COLO829 (cell line): Measurements from ENCODE around the gene JAZF1.
"Not testable (repeated sequence)": the region's sequence is repeated elsewhere in the genome, so short reads cannot be mapped to it uniquely, and the experiment has no call there.

ENCODE experiments used
- DNase-seq: peaks from one replicate; pipeline ENCODE4 v3.0.0; 2012; ENCODE audit warnings: low spot score

JAZF1 gene

GRCh38 chr7:27872356-27873275 lies 308.0 kb downstream of the JAZF1 start:
- no peak for DNase-seq

GRCh38 chr7:27871866-27872265 lies 308.7 kb downstream of the JAZF1 start:
- no peak for DNase-seq

- DNase-seq: no peak
These were observed 309.5 kb downstream of the JAZF1 start for GRCh38 chr7:27871086-27871485.

GRCh38 chr7:27870595-27870994 lies 310.0 kb downstream of the JAZF1 start:
- no peak for DNase-seq

GRCh38 chr7:27869056-27869455 lies 311.5 kb downstream of the JAZF1 start:
- no peak for DNase-seq

GRCh38 chr7:27868131-27868550 lies 312.5 kb downstream of the JAZF1 start:
- DNase-seq: no peak

- DNase-seq: no peak
These were observed 313.5 kb downstream of the JAZF1 start for GRCh38 chr7:27866828-27867672.

- no peak for DNase-seq
These were observed 314.3 kb downstream of the JAZF1 start for GRCh38 chr7:27866256-27866655.

GRCh38 chr7:27863880-27864279 lies 316.7 kb downstream of the JAZF1 start:
- no peak for DNase-seq

GRCh38 chr7:27861747-27862146 lies 318.8 kb downstream of the JAZF1 start:
- DNase-seq: no peak

- DNase-seq: no peak
These were observed 319.8 kb downstream of the JAZF1 start for GRCh38 chr7:27860800-27861199.

- DNase-seq: not testable (repeated sequence)
These were observed 323.7 kb downstream of the JAZF1 start for GRCh38 chr7:27856703-27857485.

GRCh38 chr7:27850531-27850930 lies 330.1 kb downstream of the JAZF1 start:
- DNase-seq: no peak

- no peak for DNase-seq
These were observed 334.2 kb downstream of the JAZF1 start for GRCh38 chr7:27846388-27846787.

- no peak for DNase-seq
These were observed 336.9 kb downstream of the JAZF1 start for GRCh38 chr7:27843584-27844305.

GRCh38 chr7:27842851-27843250 lies 337.7 kb downstream of the JAZF1 start:
- DNase-seq: no peak

- no peak for DNase-seq
These were observed 338.4 kb downstream of the JAZF1 start for GRCh38 chr7:27842094-27842692.

- DNase-seq: no peak
These were observed 339.7 kb downstream of the JAZF1 start for GRCh38 chr7:27840760-27841364.

GRCh38 chr7:27840313-27840712 lies 340.3 kb downstream of the JAZF1 start:
- no peak for DNase-seq

- DNase-seq: no peak
These were observed 341.5 kb downstream of the JAZF1 start for GRCh38 chr7:27839099-27839498.

- no peak for DNase-seq
These were observed 344.1 kb downstream of the JAZF1 start for GRCh38 chr7:27836536-27836935.
